ENCODE results near the gene TEPSIN. TPM values are rescaled to one million over a fixed set of nuclear protein-coding genes. Genes with fewer than 3 reads are reported as not detected.

The TEPSIN gene
- total and polyA plus RNA-seq, 2 of the 13 experiments (the other 11 are each of a cell fraction or from before 2014, with no cell fraction given) = 16.1 to 18.8 TPM

DNA sequence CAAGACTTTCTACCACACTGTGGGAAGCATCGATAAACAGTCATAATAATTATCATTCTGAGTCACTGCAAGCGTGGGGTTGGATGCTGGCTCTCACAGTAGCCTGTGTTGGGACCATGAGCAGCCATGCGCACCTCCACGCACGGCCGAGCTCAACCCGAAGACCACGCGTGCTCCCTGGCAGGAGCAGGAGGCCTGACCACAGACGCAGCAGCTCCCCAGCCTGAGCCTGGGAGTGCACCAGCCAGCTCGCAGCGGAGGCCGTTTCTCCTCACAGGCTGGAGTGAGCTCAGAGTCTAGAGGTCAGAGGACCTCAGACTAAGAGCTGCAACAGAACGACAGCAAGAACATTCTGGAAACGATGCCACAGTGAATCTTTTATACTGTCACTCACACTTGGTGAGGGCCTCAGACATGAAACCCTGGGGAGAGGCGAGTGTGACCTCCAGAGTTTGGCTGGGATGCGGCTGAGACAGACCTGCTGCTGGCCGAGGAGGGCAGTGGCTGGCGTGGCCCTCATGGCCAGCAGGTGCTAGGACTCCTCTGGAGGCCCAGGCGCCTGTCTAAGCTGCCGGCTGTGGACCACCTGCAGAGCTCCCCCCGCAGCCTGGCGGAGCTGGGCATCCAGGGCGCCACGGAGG lies 6.3 kb upstream of the TEPSIN start (continued):
- no peak for TF ChIP-seq SMARCE1 (IDR thresholded peaks at IDR 0.05; ENCODE audit: borderline replicate concordance)
- TF ChIP-seq ZFP90 (CRISPR knock-in tag; IDR thresholded peaks at IDR 0.05; ENCODE audit: borderline replicate concordance) = no peak; the same call in 1 of the 2 replicates
- TF ChIP-seq ZNF367 (CRISPR knock-in tag; IDR thresholded peaks at IDR 0.05; ENCODE audit: borderline replicate concordance) = peak; percentile 22; the same call in 1 of the 2 replicates
- no peak for TF ChIP-seq RELA (CRISPR knock-in tag; IDR thresholded peaks at IDR 0.05)
- TF ChIP-seq, protein P1, sequence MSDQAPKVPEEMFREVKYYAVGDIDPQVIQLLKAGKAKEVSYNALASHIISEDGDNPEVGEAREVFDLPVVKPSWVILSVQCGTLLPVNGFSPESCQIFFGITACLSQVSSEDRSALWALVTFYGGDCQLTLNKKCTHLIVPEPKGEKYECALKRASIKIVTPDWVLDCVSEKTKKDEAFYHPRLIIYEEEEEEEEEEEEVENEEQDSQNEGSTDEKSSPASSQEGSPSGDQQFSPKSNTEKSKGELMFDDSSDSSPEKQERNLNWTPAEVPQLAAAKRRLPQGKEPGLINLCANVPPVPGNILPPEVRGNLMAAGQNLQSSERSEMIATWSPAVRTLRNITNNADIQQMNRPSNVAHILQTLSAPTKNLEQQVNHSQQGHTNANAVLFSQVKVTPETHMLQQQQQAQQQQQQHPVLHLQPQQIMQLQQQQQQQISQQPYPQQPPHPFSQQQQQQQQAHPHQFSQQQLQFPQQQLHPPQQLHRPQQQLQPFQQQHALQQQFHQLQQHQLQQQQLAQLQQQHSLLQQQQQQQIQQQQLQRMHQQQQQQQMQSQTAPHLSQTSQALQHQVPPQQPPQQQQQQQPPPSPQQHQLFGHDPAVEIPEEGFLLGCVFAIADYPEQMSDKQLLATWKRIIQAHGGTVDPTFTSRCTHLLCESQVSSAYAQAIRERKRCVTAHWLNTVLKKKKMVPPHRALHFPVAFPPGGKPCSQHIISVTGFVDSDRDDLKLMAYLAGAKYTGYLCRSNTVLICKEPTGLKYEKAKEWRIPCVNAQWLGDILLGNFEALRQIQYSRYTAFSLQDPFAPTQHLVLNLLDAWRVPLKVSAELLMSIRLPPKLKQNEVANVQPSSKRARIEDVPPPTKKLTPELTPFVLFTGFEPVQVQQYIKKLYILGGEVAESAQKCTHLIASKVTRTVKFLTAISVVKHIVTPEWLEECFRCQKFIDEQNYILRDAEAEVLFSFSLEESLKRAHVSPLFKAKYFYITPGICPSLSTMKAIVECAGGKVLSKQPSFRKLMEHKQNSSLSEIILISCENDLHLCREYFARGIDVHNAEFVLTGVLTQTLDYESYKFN (CRISPR knock-in tag; conservative IDR thresholded peaks at IDR 0.05) = peak; percentile 25; the same call in 1 of the 2 replicates
- peak; percentile 17; the same call in 1 of the 2 replicates for TF ChIP-seq ZNF788 (CRISPR knock-in tag; IDR thresholded peaks at IDR 0.05; ENCODE audit: borderline replicate concordance)
- no peak for TF ChIP-seq ZNF317 (CRISPR knock-in tag; IDR thresholded peaks at IDR 0.05)
- no peak for TF ChIP-seq HMGA1 (CRISPR knock-in tag; conservative IDR thresholded peaks at IDR 0.05)
- peak; percentile 58; the same call in 1 of the 2 replicates for TF ChIP-seq KDM2A (CRISPR knock-in tag; IDR thresholded peaks at IDR 0.05; ENCODE audit: borderline replicate concordance, low read depth)
- TF ChIP-seq, protein P2, sequence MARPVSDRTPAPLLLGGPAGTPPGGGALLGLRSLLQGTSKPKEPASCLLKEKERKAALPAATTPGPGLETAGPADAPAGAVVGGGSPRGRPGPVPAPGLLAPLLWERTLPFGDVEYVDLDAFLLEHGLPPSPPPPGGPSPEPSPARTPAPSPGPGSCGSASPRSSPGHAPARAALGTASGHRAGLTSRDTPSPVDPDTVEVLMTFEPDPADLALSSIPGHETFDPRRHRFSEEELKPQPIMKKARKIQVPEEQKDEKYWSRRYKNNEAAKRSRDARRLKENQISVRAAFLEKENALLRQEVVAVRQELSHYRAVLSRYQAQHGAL (CRISPR knock-in tag; IDR thresholded peaks at IDR 0.05; ENCODE audit: not compliant biosample characterization) = no peak
- 0 out of 2 replicates have a peak, but pooled peaks have one; percentile 42 for TF ChIP-seq ZNF616 (CRISPR knock-in tag; IDR thresholded peaks at IDR 0.05; ENCODE audit: low read depth)
- 0 out of 2 replicates have a peak, but pooled peaks have one; percentile 38 for TF ChIP-seq IRX3 (CRISPR knock-in tag; IDR thresholded peaks at IDR 0.05; ENCODE audit: borderline replicate concordance, low read depth)
- TF ChIP-seq, protein P3, sequence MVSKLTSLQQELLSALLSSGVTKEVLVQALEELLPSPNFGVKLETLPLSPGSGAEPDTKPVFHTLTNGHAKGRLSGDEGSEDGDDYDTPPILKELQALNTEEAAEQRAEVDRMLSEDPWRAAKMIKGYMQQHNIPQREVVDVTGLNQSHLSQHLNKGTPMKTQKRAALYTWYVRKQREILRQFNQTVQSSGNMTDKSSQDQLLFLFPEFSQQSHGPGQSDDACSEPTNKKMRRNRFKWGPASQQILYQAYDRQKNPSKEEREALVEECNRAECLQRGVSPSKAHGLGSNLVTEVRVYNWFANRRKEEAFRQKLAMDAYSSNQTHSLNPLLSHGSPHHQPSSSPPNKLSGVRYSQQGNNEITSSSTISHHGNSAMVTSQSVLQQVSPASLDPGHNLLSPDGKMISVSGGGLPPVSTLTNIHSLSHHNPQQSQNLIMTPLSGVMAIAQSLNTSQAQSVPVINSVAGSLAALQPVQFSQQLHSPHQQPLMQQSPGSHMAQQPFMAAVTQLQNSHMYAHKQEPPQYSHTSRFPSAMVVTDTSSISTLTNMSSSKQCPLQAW (CRISPR knock-in tag; IDR thresholded peaks at IDR 0.05) = no peak
- peak; percentile 5; the same call in 1 of the 2 replicates for TF ChIP-seq POLR2G (IDR thresholded peaks at IDR 0.05; ENCODE audit: low read depth, low read length)
- TF ChIP-seq HOXA5 (CRISPR knock-in tag; IDR thresholded peaks at IDR 0.05) = no peak; the same call in 1 of the 2 replicates
- no peak for TF ChIP-seq ZNF101 (CRISPR knock-in tag; IDR thresholded peaks at IDR 0.05; ENCODE audit: borderline replicate concordance, low read depth)
- TF ChIP-seq PHF8 (CRISPR knock-in tag; IDR thresholded peaks at IDR 0.05) = 0 out of 2 replicates have a peak, but pooled peaks have one; percentile 14
- TF ChIP-seq ZSCAN9 (CRISPR knock-in tag; IDR thresholded peaks at IDR 0.05; ENCODE audit: borderline replicate concordance) = no peak
- no peak for TF ChIP-seq ZNF264 (CRISPR knock-in tag; IDR thresholded peaks at IDR 0.05)
- peak; percentile 8; the same call in 1 of the 2 replicates for TF ChIP-seq HOXA3 (CRISPR knock-in tag; IDR thresholded peaks at IDR 0.05)
- no peak for TF ChIP-seq KDM6A (CRISPR knock-in tag; IDR thresholded peaks at IDR 0.05; ENCODE audit: low read depth)
- TF ChIP-seq ZBTB1 (CRISPR knock-in tag; IDR thresholded peaks at IDR 0.05; ENCODE audit: borderline replicate concordance) = no peak
- no peak for TF ChIP-seq RFX1 (IDR thresholded peaks at IDR 0.05)
- TF ChIP-seq ZNF543 (CRISPR knock-in tag; IDR thresholded peaks at IDR 0.05) = peak; percentile 54; the same call in 1 of the 2 replicates
- TF ChIP-seq MEIS1 (CRISPR knock-in tag; IDR thresholded peaks at IDR 0.05; ENCODE audit: borderline replicate concordance) = peak; percentile 79; the same call in 1 of the 2 replicates
- TF ChIP-seq MTF1 (CRISPR knock-in tag; IDR thresholded peaks at IDR 0.05) = no peak
